Raji (cell line): ENCODE measurements around the gene ALG2.

Source experiments
- POLR2A ChIP-seq: IDR thresholded peaks from 2 replicates; pipeline ENCODE4 v1.6.1; 2011; ENCODE audit warnings: low read depth, low read length, control low read depth; ENCODE audit not compliant: insufficient read depth

ALG2 gene

GRCh38 chr9:99244344-99245260, 22.9 kb upstream of the ALG2 start:
- TF ChIP-seq POLR2A: no peak

- no peak for TF ChIP-seq POLR2A
Observed at GRCh38 chr9:99241106-99241505, 19.4 kb upstream of the ALG2 start.

GRCh38 chr9:99239341-99240060, 17.8 kb upstream of the ALG2 start:
- no peak for TF ChIP-seq POLR2A

- no peak for TF ChIP-seq POLR2A
Observed at GRCh38 chr9:99238331-99238730, 16.6 kb upstream of the ALG2 start.

GRCh38 chr9:99237356-99237755, 15.6 kb upstream of the ALG2 start:
- no peak for TF ChIP-seq POLR2A

GRCh38 chr9:99235926-99236634, 14.3 kb upstream of the ALG2 start:
- TF ChIP-seq POLR2A: no peak; the same call in 1 of the 2 replicates

GRCh38 chr9:99235069-99235468, 13.3 kb upstream of the ALG2 start:
- no peak; the same call in 1 of the 2 replicates for TF ChIP-seq POLR2A

GRCh38 chr9:99234618-99235017, 12.9 kb upstream of the ALG2 start:
- no peak for TF ChIP-seq POLR2A

- no peak for TF ChIP-seq POLR2A
Observed at GRCh38 chr9:99231711-99232110, 10.0 kb upstream of the ALG2 start.

GRCh38 chr9:99230206-99230605, 8.5 kb upstream of the ALG2 start:
- no peak for TF ChIP-seq POLR2A

- no peak for TF ChIP-seq POLR2A
Observed at GRCh38 chr9:99226054-99226453, 4.3 kb upstream of the ALG2 start.

- no peak for TF ChIP-seq POLR2A
Observed at GRCh38 chr9:99224445-99224844, 2.7 kb upstream of the ALG2 start.

- no peak for TF ChIP-seq POLR2A
Observed at GRCh38 chr9:99222416-99223270, 901 bp upstream of the ALG2 start.

- TF ChIP-seq POLR2A: no peak
Observed at GRCh38 chr9:99221266-99221620, 499 bp downstream of the ALG2 start.

- no peak for TF ChIP-seq POLR2A
Observed at GRCh38 chr9:99220011-99220410, 1.7 kb downstream of the ALG2 start.

GRCh38 chr9:99216073-99216472, 5.7 kb downstream of the ALG2 start:
- no peak for TF ChIP-seq POLR2A
